ENCODE results near the gene NLRP5.

The NLRP5 gene

DNA sequence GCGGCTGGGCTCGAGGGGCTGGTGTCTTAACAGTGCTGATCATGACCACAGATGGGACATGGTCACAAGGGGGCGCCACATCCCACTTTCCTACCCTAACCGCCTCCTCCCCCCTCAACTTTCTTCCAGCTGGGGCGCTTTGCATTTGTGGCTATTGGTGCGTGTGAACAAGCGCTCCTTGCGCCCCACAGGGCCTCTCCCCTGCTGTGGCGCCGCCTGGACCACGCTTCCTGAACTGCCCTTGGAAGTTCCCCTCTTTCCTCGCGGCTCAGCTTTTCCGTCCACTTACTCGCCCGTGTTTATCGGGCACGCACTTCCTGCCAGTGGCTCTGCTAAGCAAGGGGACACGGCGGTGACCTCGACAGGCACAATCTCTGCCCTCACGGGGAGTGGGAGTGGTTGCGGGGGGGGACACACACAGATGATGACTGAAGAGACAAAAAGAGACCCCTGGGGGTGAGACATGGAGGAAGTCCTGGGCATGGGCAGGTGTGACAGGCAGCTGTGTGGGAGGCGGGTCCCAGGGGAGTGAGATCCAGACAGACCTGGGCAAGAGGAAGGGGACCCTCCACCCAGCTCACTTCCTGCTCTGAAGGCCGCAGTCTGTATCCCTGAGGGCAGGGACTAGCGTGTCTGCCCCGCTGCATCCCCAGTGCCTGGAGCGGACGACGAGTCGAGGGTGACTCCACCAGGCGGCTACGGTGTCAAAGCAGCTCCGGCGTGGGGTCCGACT, 94.3 kb downstream of the NLRP5 start:
- Histone ChIP-seq H3K36me3 (ENCODE audit: insufficient read depth, low read length) (no peaks in the 10 kb centered on the region), H3K4me1 (ENCODE audit: insufficient read depth, low read length) (peaks cover 8% of the 10 kb centered on the region), H4K20me1 (ENCODE audit: insufficient read depth, low read length) (peaks cover 19% of the 10 kb centered on the region), H3K27me3 (ENCODE audit: insufficient read depth, low read length, poor library complexity) (no peaks in the 10 kb centered on the region), H3K79me2 (ENCODE audit: insufficient read depth, low read length) (no peaks in the 10 kb centered on the region), H3K9me3 (ENCODE audit: insufficient read depth, low read length, severe bottlenecking) (no peaks in the 10 kb centered on the region), H3K4me3 (ENCODE audit: low read depth in 1 of 2, low read length in 2 of 2) (peak overlapping the region in 1 of 2 experiments; percentile 44; a peak in 2 of 4 replicates), H2AFZ (ENCODE audit: low read depth, low read length) (peak overlapping the region; percentile 62; the same call in 1 of the 2 replicates), H3K9ac (ENCODE audit: low read depth, low read length) (peak overlapping the region; percentile 18; the same call in 1 of the 2 replicates), H3K4me2 (ENCODE audit: insufficient read depth, low read length) (peak overlapping the region; percentile 65), H3K27ac (ENCODE audit: low read length) (no peak overlapping the region)
- TF ChIP-seq EZH2 (IDR thresholded peaks at IDR 0.05; ENCODE audit: borderline replicate concordance, low read depth, low read length, severe bottlenecking) = no peak
- TF ChIP-seq CTCF (IDR thresholded peaks at IDR 0.05; ENCODE audit: borderline replicate concordance, extremely low read depth, low read length, poor library complexity, severe bottlenecking) = peak; percentile 70
- DNase-seq (peak; percentile 69), ATAC-seq (ENCODE audit: insufficient read depth, low read depth) (peak; percentile 64)

GRCh38 chr19:56083668-56084067, 97.1 kb downstream of the NLRP5 start:
- ATAC-seq (ENCODE audit: insufficient read depth, low read depth) = no peak
- Histone ChIP-seq H3K4me2 (ENCODE audit: insufficient read depth, low read length) (no peak overlapping the region), H3K27me3 (ENCODE audit: insufficient read depth, low read length, poor library complexity) (no peaks in the 10 kb centered on the region), H3K4me3 (ENCODE audit: low read depth in 1 of 2, low read length in 2 of 2) (no peak overlapping the region), H3K36me3 (ENCODE audit: insufficient read depth, low read length) (peaks cover 3% of the 10 kb centered on the region), H4K20me1 (ENCODE audit: insufficient read depth, low read length) (peaks cover 32% of the 10 kb centered on the region), H2AFZ (ENCODE audit: low read depth, low read length) (no peak overlapping the region), H3K27ac (ENCODE audit: low read length) (no peak overlapping the region), H3K9me3 (ENCODE audit: insufficient read depth, low read length, severe bottlenecking) (no peaks in the 10 kb centered on the region), H3K79me2 (ENCODE audit: insufficient read depth, low read length) (no peaks in the 10 kb centered on the region), H3K9ac (ENCODE audit: low read depth, low read length) (no peak overlapping the region), H3K4me1 (ENCODE audit: insufficient read depth, low read length) (peaks cover 8% of the 10 kb centered on the region)
- no peak for DNase-seq
- no peak for TF ChIP-seq EZH2 (IDR thresholded peaks at IDR 0.05; ENCODE audit: borderline replicate concordance, low read depth, low read length, severe bottlenecking)
- no peak for TF ChIP-seq CTCF (IDR thresholded peaks at IDR 0.05; ENCODE audit: borderline replicate concordance, extremely low read depth, low read length, poor library complexity, severe bottlenecking)

DNA sequence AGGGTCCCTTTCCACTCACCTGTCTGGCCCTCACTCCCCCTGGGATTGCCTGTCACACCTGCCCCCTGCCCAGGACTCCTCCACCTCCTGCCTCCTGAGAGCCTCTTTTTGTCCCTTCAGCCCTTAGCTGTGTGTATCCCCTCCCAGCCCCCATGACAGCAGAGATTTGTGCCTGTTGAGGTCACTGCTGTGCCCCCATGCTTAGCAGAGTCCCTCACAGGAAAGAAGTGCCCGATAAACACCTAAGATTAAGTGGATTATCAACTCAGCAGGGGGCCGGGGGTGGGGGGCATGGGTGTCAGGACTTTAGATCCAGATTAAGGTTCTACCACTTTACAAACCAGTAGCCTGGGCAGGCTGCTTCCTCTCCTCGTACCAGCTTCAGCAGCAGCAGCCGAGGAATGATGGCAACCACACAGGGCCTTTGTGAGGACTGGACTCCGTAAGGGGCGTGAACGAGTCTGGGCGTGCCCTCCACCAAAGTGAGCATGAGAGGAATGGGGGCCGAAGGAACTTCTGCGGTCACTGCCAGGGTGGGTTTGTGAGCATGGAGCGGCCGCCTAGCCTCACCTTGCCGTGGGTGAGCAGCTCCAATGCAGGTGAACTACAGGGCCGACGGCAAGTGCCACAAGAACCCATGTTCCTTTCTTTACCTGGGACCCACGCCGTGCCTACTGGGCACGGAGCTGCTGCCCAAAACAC, 98.4 kb downstream of the NLRP5 start:
- no peak overlapping the region for H3K9ac ChIP-seq (ENCODE audit: low read depth, low read length)
- H4K20me1 ChIP-seq (ENCODE audit: insufficient read depth, low read length) = peaks cover 42% of the 10 kb centered on the region
- H3K4me1 ChIP-seq (ENCODE audit: insufficient read depth, low read length) = peaks cover 8% of the 10 kb centered on the region
- no peak overlapping the region for H3K27ac ChIP-seq (ENCODE audit: low read length)
- DNase-seq = no peak
- no peak for TF ChIP-seq CTCF (IDR thresholded peaks at IDR 0.05; ENCODE audit: borderline replicate concordance, extremely low read depth, low read length, poor library complexity, severe bottlenecking)
- TF ChIP-seq EZH2 (IDR thresholded peaks at IDR 0.05; ENCODE audit: borderline replicate concordance, low read depth, low read length, severe bottlenecking) = no peak
- no peaks in the 10 kb centered on the region for H3K27me3 ChIP-seq (ENCODE audit: insufficient read depth, low read length, poor library complexity)
- no peak overlapping the region for H3K4me2 ChIP-seq (ENCODE audit: insufficient read depth, low read length)
- H3K36me3 ChIP-seq (ENCODE audit: insufficient read depth, low read length) = peaks cover 16% of the 10 kb centered on the region
- H3K9me3 ChIP-seq (ENCODE audit: insufficient read depth, low read length, severe bottlenecking) = no peaks in the 10 kb centered on the region
- no peak overlapping the region for H3K4me3 ChIP-seq (ENCODE audit: low read depth in 1 of 2, low read length in 2 of 2)
- H2AFZ ChIP-seq (ENCODE audit: low read depth, low read length) = no peak overlapping the region
- ATAC-seq (ENCODE audit: insufficient read depth, low read depth) = no peak
- H3K79me2 ChIP-seq (ENCODE audit: insufficient read depth, low read length) = no peaks in the 10 kb centered on the region

Data from DND-41 (cell line).